Measurements from ENCODE around the gene PRG3. TPM values are rescaled to one million over a fixed set of nuclear protein-coding genes. Genes with fewer than 3 reads are reported as not detected.

The PRG3 gene
- total RNA-seq, 1 donor from 2014 or later = not detected

DNA sequence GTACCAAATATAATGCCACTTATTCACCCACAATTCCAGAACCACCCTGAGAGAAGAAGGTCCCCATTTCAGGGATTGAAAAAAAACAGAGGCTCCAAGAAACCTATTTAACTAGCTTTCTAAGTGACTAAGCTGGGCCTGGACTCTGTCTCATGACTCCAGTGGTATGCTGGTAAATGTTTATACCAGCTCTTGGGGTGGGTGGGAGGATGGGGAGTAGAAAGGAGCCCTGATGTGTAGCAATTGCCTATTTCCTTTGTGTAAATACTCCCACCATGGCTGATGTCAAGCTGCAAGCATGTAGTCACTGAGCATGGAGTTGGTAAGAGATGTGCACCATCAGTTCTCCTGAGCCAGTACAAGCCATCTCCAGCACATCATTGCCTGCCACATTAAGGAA is 2.8 kb downstream of the PRG3 start:
- Mint-ChIP-seq H3K4me3 (no peak overlapping the region), H3K4me1 (no peaks in the 10 kb centered on the region), H3K27ac (ENCODE audit: unreplicated experiment) (no peak overlapping the region), H3K9me3 (peaks cover 4% of the 10 kb centered on the region), H3K27me3 (ENCODE audit: low read depth) (peaks cover 56% of the 10 kb centered on the region), H3K36me3 (ENCODE audit: low read depth) (no peaks in the 10 kb centered on the region)
- DNase-seq (ENCODE audit: low read depth, low spot score) = no peak
- TF ChIP-seq, protein P1, sequence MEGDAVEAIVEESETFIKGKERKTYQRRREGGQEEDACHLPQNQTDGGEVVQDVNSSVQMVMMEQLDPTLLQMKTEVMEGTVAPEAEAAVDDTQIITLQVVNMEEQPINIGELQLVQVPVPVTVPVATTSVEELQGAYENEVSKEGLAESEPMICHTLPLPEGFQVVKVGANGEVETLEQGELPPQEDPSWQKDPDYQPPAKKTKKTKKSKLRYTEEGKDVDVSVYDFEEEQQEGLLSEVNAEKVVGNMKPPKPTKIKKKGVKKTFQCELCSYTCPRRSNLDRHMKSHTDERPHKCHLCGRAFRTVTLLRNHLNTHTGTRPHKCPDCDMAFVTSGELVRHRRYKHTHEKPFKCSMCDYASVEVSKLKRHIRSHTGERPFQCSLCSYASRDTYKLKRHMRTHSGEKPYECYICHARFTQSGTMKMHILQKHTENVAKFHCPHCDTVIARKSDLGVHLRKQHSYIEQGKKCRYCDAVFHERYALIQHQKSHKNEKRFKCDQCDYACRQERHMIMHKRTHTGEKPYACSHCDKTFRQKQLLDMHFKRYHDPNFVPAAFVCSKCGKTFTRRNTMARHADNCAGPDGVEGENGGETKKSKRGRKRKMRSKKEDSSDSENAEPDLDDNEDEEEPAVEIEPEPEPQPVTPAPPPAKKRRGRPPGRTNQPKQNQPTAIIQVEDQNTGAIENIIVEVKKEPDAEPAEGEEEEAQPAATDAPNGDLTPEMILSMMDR (conservative IDR thresholded peaks at IDR 0.05) = no peak

DNA sequence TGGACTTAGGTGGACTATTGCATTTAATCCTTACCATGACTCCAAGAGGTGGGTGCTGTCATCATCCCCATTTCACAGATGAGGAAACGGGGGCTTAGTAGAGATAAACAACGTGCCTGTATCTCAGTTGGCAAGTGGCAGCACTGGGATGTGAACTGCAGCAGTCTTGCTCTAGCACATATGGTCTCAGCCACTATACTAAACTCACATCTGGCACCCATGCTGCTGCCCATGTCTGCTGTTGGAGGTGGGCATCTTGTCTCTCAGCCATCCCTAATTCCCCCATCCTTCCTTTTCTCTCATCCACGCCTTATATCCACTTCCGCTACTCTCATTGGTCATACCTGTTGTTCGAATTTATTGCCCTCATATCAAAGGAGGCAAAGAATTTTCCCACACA is 3.8 kb downstream of the PRG3 start:
- TF ChIP-seq, protein P1 (conservative IDR thresholded peaks at IDR 0.05) = no peak
- Mint-ChIP-seq H3K27ac (ENCODE audit: unreplicated experiment) (no peak overlapping the region), H3K4me1 (no peaks in the 10 kb centered on the region), H3K36me3 (ENCODE audit: low read depth) (no peaks in the 10 kb centered on the region), H3K4me3 (no peak overlapping the region), H3K9me3 (peaks cover 4% of the 10 kb centered on the region), H3K27me3 (ENCODE audit: low read depth) (peaks cover 51% of the 10 kb centered on the region)
- DNase-seq (ENCODE audit: low read depth, low spot score) = no peak

DNA sequence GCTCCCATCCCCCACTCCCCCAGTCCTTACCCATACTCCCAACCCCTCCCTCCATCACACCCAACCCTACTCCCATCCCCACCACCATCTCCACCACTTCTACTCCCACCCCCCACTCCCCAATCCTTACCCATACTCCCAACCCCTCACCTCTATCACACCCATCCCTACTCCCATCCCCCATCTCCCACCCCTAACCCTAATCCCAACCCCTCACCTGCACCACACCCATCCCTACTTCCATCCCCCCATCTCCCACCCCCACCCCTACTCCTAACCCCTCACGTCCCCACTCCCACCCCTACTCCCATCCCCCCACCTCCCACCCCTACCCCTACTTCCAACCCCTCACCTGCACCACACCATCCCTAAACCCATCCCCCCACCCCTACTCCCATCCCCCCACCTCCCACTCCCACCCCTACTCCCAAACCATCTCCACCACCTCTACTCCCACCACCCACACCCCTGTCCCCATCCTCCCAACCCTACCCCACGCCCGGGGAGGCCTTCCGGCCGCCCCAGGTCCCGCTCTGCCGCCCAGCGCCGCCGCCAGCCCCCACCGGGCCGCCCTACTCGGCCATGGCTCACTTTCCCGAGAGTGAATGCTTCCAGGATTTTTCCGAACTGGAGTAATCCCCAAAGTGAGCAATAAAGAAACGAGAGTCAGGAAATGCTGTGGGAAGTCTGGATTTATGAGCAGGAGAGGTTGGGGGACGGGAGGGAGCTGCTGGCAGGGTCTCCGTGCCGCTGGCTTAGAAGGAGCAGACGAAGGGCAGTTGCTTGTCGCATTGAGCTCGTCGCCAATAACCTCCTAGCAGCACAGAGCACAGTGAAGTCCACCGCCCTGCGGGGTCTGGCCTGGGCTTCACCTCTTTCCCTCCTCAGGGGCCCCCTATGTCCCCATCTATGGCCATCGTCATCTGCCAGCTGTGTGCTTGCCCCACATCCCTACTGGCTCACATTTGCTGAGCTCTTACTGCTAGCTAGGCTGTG is 4.6 kb downstream of the PRG3 start:
- no peaks in the 10 kb centered on the region for H3K36me3 Mint-ChIP-seq (ENCODE audit: low read depth)
- H3K4me3 Mint-ChIP-seq = no peak overlapping the region
- no peaks in the 10 kb centered on the region for H3K4me1 Mint-ChIP-seq
- no peak for DNase-seq (ENCODE audit: low read depth, low spot score)
- no peak overlapping the region for H3K27ac Mint-ChIP-seq (ENCODE audit: unreplicated experiment)
- H3K9me3 Mint-ChIP-seq = peaks cover 4% of the 10 kb centered on the region
- TF ChIP-seq, protein P1 (conservative IDR thresholded peaks at IDR 0.05) = no peak
- H3K27me3 Mint-ChIP-seq (ENCODE audit: low read depth) = peaks cover 45% of the 10 kb centered on the region

DNA sequence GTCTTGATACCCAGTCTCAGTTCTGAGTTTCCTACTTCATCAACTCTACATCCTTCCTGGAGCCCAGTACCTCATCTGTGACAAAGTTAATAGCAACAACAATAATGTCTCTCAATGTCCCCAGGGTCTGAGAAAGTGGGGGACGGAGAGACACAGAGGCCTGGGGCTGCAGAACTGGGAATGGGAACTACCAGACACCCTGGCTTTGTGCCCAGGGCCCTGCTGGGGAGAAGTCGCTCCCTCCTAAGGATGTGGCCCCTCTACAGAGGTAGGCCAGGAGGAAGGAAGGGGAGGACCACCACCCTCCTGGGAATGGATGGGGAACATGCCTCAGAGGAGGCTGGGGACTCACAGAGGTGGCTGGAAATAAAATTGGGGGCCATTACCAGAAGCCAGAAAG is 5.5 kb downstream of the PRG3 start:
- Mint-ChIP-seq H3K27me3 (ENCODE audit: low read depth) (peaks cover 37% of the 10 kb centered on the region), H3K27ac (ENCODE audit: unreplicated experiment) (no peak overlapping the region), H3K4me3 (no peak overlapping the region), H3K4me1 (no peaks in the 10 kb centered on the region), H3K36me3 (ENCODE audit: low read depth) (no peaks in the 10 kb centered on the region), H3K9me3 (peaks cover 4% of the 10 kb centered on the region)
- no peak for DNase-seq (ENCODE audit: low read depth, low spot score)
- TF ChIP-seq, protein P1 (conservative IDR thresholded peaks at IDR 0.05) = no peak

DNA sequence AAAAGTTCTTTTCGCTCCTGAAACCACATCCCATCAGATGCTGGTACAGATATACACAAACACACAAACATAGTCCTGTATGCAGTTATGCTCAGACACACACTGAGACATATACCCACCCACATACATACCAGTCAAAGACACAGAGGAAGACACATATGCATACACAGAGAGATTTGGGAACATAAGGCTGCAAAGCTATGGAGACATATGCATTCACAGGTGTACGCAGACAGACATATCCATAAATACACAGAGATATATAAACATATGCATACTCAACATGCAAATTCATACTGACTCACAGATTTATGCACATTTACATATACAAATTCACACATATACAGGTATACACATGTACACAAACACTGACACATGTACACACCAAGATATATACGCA is 6.0 kb downstream of the PRG3 start:
- no peak for DNase-seq (ENCODE audit: low read depth, low spot score)
- no peaks in the 10 kb centered on the region for H3K4me1 Mint-ChIP-seq
- peaks cover 4% of the 10 kb centered on the region for H3K9me3 Mint-ChIP-seq
- H3K36me3 Mint-ChIP-seq (ENCODE audit: low read depth) = no peaks in the 10 kb centered on the region
- H3K4me3 Mint-ChIP-seq = no peak overlapping the region
- H3K27me3 Mint-ChIP-seq (ENCODE audit: low read depth) = peaks cover 33% of the 10 kb centered on the region
- TF ChIP-seq, protein P1 (conservative IDR thresholded peaks at IDR 0.05) = no peak
- no peak overlapping the region for H3K27ac Mint-ChIP-seq (ENCODE audit: unreplicated experiment)

Data from neural crest cell (in vitro differentiated cells).